GM18499 (cell line): ENCODE measurements around the gene ARHGEF12.
"Not testable (repeated sequence)": the region's sequence is repeated elsewhere in the genome, so short reads cannot be mapped to it uniquely, and the experiment has no call there.

Source experiments
- ATAC-seq: cut with Tn5 transposase; IDR thresholded peaks from one replicate; pipeline ENCODE4 v1.9.1; 2021; ENCODE audit warnings: moderate number of reproducible peaks; ENCODE audit not compliant: insufficient read depth, unreplicated experiment

Gene ARHGEF12

DNA sequence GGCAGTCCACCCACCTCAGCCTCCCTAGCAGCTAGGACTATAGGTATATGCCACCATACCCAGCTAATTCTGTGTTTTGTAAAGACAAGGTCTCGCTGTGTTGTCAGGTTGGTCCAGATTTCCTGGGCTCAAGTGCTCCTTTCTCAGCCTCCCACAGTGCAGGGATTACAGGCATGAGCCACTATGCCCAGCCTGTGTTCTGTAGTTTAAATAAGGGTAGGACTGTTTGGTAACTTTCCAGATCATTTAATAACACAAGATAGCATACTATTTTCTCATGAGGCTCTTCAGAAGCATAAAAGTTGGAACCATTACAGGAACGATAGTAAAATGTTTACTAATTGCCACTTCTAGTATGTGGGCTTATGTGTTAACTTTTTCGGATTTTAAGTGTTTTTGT lies 137.3 kb downstream of the ARHGEF12 start:
- ATAC-seq: no peak

GRCh38 chr11:120482149-120482548 lies 145.9 kb downstream of the ARHGEF12 start:
- no peak for ATAC-seq

GRCh38 chr11:120484722-120485121 lies 148.5 kb downstream of the ARHGEF12 start:
- ATAC-seq: no peak

GRCh38 chr11:120486138-120486537 lies 149.9 kb downstream of the ARHGEF12 start:
- no peak for ATAC-seq

- ATAC-seq: no peak
These were observed 153.6 kb downstream of the ARHGEF12 start for GRCh38 chr11:120489799-120490198.

DNA sequence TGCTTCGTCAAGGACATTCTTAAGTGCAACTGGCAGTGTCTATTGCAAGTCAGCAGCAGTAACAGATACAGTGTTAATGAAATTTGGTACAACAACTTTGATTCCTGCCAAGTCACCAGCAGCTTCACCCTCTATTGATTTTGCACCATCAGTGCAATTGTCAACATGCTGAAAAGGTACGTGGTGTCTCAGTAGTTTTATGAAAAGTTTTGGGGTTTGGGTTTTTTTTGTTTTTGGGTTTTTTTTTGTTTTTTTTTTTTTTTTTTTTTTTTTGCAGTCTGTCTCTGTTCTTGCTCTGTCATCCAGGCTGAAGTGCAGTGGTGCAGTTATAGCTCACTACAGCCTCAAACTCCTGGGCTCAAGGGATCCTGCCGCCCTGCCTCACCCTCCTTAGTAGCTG lies 156.3 kb downstream of the ARHGEF12 start:
- ATAC-seq: no peak

GRCh38 chr11:120494595-120494994 lies 158.4 kb downstream of the ARHGEF12 start:
- ATAC-seq: no peak

DNA sequence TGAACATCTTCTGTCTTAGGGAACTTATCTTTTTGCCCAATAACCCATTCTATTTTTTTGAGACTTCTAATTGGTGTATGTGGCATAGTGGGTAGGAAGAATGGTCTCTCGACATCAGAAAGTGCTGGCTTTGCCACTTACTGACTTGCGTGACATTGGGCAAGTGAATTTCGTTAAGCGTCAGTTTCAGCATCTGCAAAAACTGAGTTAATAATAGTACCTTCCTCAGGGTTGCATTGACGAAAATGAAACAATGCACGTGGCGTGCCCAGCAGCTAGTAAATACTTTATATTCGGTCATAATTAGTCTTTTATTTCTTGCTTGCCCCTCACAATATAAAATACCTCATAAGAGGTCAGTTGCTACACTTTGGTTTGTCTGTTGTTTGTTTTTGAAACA lies 162.9 kb downstream of the ARHGEF12 start:
- no peak for ATAC-seq

GRCh38 chr11:120499859-120500258 lies 163.6 kb downstream of the ARHGEF12 start:
- no peak for ATAC-seq

DNA sequence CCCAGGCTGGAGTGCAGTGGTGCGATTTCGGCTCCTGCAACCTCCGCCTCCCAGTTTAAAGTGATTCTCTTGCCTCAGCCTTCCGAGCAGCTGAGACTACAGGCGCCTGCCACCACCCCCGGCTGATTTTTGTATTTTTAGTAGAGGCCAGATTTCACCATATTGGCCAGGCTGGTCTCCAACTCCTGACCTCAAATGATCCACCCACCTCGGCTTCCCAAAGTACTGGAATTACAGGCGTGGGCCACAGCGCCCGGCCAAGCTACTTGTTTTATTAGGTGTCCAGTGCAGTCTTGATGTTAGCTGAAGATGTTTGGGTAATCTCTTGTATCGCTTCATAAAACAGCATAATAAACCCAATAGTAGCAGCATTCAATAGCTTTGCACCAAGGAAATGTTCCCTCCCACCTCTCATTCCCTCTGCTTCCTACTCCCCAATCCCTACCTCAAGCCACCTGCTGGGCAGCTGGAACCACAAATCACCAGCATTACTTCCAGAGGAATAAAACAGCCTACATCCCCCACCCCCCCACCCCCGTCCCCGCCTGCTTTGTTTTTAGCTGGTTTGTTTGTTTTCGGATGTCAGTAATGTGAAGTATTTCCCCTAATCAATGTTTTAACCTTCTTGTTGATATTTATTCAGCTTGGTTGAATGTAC lies 164.3 kb downstream of the ARHGEF12 start:
- no peak for ATAC-seq

DNA sequence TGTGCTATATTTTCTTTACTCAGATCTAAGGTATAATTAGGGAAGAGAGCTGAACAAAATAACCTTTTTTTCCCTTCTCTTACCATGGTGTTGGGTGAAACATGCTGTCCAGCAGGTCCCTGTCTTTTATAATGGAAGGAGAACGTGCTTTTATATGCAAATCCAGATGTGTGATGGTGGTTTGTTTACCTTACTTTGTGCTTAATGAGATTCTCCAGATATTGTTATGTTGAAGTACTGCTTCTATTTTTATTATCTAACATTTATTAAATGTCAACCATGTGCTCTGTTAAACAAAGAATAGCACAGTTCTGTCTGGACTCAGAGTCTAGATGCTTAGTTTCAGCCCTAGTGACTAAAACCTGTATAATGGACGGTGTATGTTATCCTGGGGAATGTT lies 165.2 kb downstream of the ARHGEF12 start:
- no peak for ATAC-seq

- ATAC-seq: no peak
These were observed 166.0 kb downstream of the ARHGEF12 start for GRCh38 chr11:120501976-120502755.

DNA sequence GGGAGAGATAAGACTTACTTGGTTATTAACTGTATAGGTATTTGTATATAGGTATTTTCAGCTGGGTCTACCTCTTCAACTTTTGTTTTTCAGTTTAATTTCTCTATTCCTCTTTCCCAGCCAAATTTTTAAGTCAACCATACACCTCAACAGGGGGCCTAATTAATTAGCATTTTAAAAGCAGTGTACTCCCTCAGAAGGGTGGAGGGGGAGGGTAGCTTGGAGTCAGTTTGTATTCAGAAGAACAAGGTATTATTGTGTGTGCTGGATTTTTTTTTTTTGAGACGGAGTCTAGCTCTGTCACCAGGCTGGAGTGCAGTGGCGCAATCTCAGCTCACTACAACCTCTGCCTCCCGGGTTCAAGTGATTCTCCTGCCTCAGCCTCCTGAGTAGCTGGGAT lies 167.3 kb downstream of the ARHGEF12 start:
- ATAC-seq: not testable (repeated sequence)

DNA sequence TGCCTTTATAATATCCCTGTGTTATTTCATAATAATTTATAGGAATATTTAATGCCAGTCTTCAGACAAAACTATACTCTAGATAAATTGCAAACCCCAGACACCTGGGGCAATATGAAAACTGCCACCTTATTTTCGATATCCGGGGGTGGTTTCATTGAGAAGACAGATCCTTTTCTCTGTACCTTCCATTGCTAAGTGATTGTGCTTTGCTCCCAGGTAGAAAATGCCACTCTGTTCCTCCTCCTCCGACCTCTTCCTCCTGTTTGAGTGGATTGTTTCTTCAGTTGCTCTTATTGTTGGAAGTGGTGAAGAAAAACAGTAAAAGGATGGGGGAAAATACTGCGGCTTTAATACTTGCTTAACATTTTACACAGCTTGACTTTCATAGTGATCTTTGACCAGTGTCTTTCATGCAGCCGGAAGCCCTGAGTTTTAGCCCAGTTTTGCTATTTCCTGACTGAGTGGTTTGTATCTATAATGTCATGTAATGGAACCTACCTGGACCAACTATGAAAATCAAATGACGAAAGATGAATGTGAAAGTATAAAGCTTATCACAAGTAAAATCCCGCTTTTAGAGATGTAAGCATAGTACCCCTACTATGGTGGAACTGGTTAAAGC lies 169.7 kb downstream of the ARHGEF12 start:
- no peak for ATAC-seq

DNA sequence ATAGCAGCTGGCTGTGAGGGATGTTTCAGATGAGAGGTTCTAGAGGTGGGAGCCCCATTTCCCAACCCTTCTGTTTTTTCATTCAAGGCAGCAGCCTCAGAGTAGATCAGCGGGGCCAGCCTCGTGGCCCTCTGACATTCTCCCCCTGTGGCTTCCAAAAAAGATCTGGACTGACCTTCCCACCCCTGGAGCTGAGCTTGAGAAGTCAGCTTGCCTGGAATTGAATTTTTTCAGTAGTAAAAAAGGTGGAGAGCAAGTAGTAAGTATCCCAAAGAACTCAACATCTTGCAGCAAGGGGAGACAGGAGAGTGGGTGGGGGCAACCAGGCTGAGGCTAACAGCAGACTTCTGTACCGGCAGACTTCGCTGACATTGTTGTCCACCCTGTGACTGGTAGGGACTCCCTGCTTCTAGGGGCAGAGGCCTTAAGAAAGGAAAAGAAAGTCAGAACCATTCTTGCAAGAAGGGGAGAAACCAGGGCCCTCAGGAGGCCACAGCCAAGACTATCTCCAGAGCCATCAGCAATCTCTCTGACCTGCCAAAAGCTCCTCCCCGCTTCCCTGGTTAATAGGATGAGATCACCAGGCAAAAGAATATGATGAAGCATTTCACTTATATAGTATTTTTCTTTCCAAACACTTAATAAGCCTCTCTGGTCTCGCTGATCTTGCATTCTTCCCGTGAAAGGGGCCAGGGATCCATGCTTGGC lies 173.3 kb downstream of the ARHGEF12 start:
- ATAC-seq: no peak

GRCh38 chr11:120510406-120511115 lies 174.3 kb downstream of the ARHGEF12 start:
- ATAC-seq: no peak

DNA sequence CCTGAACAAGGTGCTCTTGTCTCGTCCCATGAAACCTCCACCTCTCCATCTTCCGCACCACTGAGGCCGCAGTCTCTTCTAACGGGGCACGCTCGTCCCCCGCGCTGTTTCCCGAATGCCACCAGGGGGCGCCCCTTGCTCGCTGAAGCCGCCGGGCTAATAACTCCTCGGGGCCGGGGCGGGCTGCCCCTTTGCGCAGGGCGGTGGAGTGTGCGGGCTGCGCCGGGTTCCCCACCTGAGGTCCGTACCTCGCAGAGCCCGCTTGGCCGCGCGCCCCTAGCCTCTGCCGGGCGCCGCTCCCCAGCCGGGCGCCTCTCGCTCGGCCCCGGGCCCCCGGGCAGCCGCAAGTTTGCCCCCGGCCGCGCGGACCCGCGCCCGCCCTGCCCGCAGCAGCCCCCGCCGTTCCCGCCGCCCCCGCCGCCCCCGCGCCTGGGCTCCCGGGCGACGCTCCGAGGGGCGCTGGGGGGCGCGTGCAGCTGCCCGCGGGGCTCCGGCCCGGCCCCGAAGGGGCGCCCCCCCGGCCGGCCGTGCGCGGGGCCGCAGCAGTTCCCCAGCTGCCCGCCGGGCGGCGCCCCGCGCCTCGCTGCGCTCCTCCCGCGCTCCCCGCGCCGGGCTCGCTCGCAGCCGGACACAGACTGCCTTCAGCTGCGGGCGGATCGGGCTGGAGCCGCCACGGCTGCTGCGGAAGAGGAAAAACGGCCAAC lies 175.1 kb downstream of the ARHGEF12 start, which contains the start of gene GRIK4:
Gene GRIK4 (plus strand): TSS at position 633 of the 704 bp plus-strand sequence. CDS start 148,571 bp downstream, outside the sequence.
- no peak for ATAC-seq

DNA sequence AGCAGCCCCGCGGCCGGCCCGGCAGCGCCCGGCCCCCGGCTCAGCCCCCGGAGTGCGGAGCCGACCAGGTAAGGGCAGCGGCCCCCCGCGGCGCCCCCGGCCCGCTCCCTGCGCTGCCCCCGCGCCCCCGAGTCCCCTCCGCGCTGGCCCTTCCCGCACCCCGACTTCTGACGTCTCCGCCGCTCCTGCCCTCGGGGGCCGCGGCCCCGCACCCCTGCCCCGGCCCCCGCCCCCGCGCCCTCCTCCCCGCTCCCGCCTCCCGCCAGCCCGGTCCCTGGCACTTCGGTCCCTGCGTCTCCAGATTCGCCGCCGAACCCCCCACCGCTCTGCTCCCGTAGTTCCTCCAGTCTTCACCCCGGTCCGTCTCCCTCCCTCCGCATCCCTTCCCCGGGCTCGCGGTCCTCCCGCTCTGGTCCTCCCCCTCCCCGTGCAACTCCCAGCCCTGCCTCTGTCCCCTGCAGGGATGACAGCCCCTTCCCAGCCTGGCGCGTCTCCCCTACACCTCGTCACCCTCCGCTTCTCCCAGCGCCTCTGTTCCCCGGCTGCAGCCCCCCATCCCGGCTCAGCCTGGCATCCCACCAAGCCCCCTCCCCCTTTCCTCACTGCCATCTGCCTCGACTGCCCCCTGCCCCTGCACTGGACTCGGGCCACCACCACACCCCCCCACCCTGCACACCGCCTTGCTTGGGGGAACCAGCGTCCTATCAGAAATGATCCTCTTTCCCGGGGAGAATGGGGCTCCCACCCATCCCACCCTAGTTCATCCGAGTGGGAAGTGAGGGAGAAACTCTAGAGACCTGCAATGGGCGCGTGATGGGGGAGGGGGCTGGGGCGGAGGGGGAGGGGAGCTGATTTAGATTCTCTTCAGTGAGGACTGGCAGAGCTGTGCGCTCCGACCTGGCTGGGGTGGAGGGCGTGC lies 175.9 kb downstream of the ARHGEF12 start:
- ATAC-seq: no peak
